SK-N-MC (cell line): ENCODE data around the gene IGF2R.

Experiments used
- EZH2 ChIP-seq: fragments of 200-600 bp; sonication (generic); IDR thresholded peaks from one replicate; pipeline ENCODE4 v1.6.1; 2017; ENCODE audit warnings: antibody characterized with exemption
- FOXP2 ChIP-seq: optimal IDR thresholded peaks from 2 replicates; pipeline ENCODE3; 2011; ENCODE audit warnings: mild to moderate bottlenecking, moderate library complexity; ENCODE audit not compliant: insufficient read depth; ENCODE audit errors: extremely low read length, control extremely low read depth
- POLR2AphosphoS5 ChIP-seq: IDR thresholded peaks from 2 replicates; pipeline ENCODE4 v1.6.1; 2012; ENCODE audit warnings: mild to moderate bottlenecking, low read depth, low read length, borderline replicate concordance

GRCh38 chr6:159929819-159930218, 39.1 kb upstream of the IGF2R start:
- TF ChIP-seq EZH2 (no peak), FOXP2 (no peak), POLR2AphosphoS5 (no peak)
